ENCODE data around the gene C12orf42. TPM values are rescaled to one million over a fixed set of nuclear protein-coding genes. Genes with fewer than 3 reads are reported as not detected.

Gene C12orf42
- total RNA-seq, 1 donor from 2014 or later = 0.29 TPM

GRCh38 chr12:103401421-103401820 lies 94.3 kb downstream of the C12orf42 start:
- Mint-ChIP-seq H3K27me3 (peaks cover 64% of the 10 kb centered on the region), H3K4me1 (ENCODE audit: low read depth) (no peaks in the 10 kb centered on the region), H3K36me3 (ENCODE audit: insufficient read depth) (peaks cover 2% of the 10 kb centered on the region), H3K9me3 (ENCODE audit: low read depth) (no peaks in the 10 kb centered on the region), H3K4me3 (ENCODE audit: low read depth) (no peak overlapping the region), H3K27ac (no peak overlapping the region)
- DNase-seq (ENCODE audit: low spot score, unreplicated experiment) = no peak
- TF ChIP-seq CTCF (IDR thresholded peaks at IDR 0.05; ENCODE audit: unreplicated experiment) = no peak

DNA sequence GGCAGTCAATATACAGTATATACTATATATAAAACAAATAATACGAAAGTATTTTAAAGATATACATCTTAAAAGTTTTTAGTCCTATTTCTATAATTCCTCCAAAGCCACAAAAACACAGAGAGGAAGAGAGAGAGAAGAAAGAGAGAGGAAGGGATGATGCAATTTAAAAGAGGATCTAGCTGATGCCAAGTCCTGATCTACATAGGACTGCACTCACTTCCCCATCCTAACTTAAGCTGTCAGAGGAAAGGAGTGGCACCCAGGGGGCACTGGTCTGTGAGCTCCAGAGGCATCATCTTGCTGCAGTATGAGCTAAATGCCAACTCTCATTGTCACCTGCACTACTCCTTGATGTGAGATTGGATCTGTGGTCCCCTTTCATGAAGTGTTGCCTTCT lies 95.8 kb downstream of the C12orf42 start:
- no peak for DNase-seq (ENCODE audit: low spot score, unreplicated experiment)
- no peaks in the 10 kb centered on the region for H3K9me3 Mint-ChIP-seq (ENCODE audit: low read depth)
- H3K36me3 Mint-ChIP-seq (ENCODE audit: insufficient read depth) = peaks cover 2% of the 10 kb centered on the region
- no peak overlapping the region for H3K4me3 Mint-ChIP-seq (ENCODE audit: low read depth)
- no peaks in the 10 kb centered on the region for H3K4me1 Mint-ChIP-seq (ENCODE audit: low read depth)
- H3K27me3 Mint-ChIP-seq = peaks cover 52% of the 10 kb centered on the region
- no peak for TF ChIP-seq CTCF (IDR thresholded peaks at IDR 0.05; ENCODE audit: unreplicated experiment)
- no peak overlapping the region for H3K27ac Mint-ChIP-seq

- Mint-ChIP-seq H3K27me3 (peaks cover 59% of the 10 kb centered on the region), H3K9me3 (ENCODE audit: low read depth) (no peaks in the 10 kb centered on the region), H3K36me3 (ENCODE audit: insufficient read depth) (peaks cover 2% of the 10 kb centered on the region), H3K4me3 (ENCODE audit: low read depth) (no peak overlapping the region), H3K4me1 (ENCODE audit: low read depth) (no peaks in the 10 kb centered on the region), H3K27ac (no peak overlapping the region)
- TF ChIP-seq CTCF (IDR thresholded peaks at IDR 0.05; ENCODE audit: unreplicated experiment) = no peak
- DNase-seq (ENCODE audit: low spot score, unreplicated experiment) = no peak
Observed at GRCh38 chr12:103397536-103397935, 98.2 kb downstream of the C12orf42 start.

GRCh38 chr12:103392722-103393121 lies 103.0 kb downstream of the C12orf42 start:
- H3K27me3 Mint-ChIP-seq = peaks cover 68% of the 10 kb centered on the region
- H3K9me3 Mint-ChIP-seq (ENCODE audit: low read depth) = no peaks in the 10 kb centered on the region
- no peak for TF ChIP-seq CTCF (IDR thresholded peaks at IDR 0.05; ENCODE audit: unreplicated experiment)
- no peak for DNase-seq (ENCODE audit: low spot score, unreplicated experiment)
- H3K36me3 Mint-ChIP-seq (ENCODE audit: insufficient read depth) = no peaks in the 10 kb centered on the region
- H3K4me1 Mint-ChIP-seq (ENCODE audit: low read depth) = no peaks in the 10 kb centered on the region
- H3K27ac Mint-ChIP-seq = no peak overlapping the region
- H3K4me3 Mint-ChIP-seq (ENCODE audit: low read depth) = no peak overlapping the region

DNA sequence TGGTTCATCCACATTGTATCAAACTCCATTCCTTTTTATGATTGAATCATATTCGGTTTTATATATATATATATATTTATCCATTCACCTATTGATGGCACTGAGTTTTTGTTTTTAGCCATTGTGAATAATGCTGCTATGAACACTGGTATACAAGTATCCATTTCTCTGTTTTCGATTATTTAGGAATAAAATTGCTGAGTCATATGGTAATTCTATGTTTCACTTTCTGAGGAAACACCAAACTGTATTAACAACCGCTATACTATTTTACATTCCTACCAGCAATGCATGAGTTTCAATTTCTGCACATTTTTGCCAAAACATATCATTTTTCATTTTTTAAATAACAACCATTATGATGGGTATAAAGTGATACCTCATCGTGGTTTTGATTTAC lies 104.7 kb downstream of the C12orf42 start:
- Mint-ChIP-seq H3K27ac (no peak overlapping the region), H3K27me3 (peaks cover 70% of the 10 kb centered on the region), H3K36me3 (ENCODE audit: insufficient read depth) (no peaks in the 10 kb centered on the region), H3K4me3 (ENCODE audit: low read depth) (no peak overlapping the region), H3K4me1 (ENCODE audit: low read depth) (no peaks in the 10 kb centered on the region), H3K9me3 (ENCODE audit: low read depth) (no peaks in the 10 kb centered on the region)
- no peak for TF ChIP-seq CTCF (IDR thresholded peaks at IDR 0.05; ENCODE audit: unreplicated experiment)
- DNase-seq (ENCODE audit: low spot score, unreplicated experiment) = no peak
